ENCODE measurements around the gene TDRD9.
"Not testable (repeated sequence)": the region's sequence is repeated elsewhere in the genome, so short reads cannot be mapped to it uniquely, and the experiment has no call there.

TDRD9 gene

DNA sequence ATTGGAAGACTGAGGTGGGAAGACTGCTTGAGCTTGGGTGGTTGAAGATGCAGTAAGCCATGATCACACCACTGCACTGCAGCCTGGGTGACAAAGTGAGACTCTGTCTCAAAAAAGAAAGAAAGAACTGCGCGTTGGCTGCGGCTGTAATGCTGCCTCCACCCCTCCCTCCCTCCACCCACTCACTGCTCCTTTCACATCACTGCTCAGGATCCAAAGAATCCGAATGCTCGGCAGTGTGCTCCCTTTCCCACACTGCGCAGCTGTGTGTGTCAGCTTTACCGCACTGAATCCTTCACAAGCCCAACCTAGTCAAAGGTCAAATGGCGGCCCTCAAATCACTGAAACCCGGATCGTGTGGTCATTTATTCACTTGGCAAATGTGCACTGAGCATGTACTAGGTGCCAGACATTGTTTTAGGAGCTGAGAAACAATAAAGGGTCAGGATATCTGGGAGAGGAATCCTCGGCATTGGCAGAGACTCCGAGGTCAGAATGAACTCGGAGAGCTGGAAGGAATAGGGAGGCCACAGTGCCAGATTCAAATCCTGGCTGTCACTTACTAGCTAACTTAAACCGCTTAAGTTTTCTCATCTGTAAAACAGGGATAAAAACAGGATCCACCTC lies 11.5 kb upstream of the TDRD9 start:
- no peak for DNase-seq
- TF ChIP-seq POLR2A (IDR thresholded peaks at IDR 0.05; ENCODE audit: low read length), result no peak
- no peak for TF ChIP-seq GATA1 (IDR thresholded peaks at IDR 0.05; ENCODE audit: low read depth, low read length)

DNA sequence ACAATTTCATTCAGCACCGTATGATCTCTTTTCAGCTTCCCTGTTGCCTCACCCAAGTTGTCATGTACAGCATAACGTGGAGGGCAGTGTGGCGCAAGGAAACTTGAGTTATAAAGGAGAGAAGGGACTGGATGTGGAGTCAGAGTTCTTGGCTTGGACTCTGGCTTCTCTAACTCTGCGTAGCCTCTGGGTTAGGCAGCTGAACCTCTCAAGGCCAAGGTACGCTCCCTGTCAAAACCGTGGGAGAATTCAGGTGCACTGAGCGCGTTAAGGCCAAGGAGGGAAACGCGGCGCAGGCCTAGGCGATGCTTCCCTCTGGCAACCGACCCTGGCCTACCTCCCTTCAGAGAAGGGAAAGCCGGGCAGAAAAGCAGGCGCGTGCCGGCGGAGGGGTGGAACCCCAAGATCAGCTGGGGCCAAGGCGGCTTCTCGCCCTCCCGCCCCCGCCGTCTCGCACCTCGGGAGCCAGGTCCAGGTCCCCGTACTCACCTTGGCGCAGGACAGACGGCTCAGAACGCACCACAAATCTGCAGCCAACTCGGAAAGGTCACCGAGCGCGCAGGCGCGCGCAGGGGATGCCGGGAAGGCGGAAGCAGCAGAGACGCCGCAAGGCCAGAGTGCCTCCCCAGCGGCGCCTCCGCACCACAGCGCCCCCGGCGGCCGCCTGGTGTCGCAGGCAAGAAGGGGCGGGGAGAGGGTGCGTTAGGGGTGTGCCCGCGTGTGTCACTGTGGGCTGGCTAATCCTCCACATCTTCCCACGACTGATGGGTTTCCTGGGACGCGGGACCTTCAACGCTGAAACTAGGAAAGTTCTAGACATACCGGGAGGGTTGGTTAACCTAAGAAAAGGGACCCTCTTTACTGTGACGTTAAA lies 7.0 kb upstream of the TDRD9 start:
- TF ChIP-seq POLR2A (IDR thresholded peaks at IDR 0.05; ENCODE audit: low read length) (peak; percentile 88), GATA1 (IDR thresholded peaks at IDR 0.05; ENCODE audit: low read depth, low read length) (no peak)
- peak; percentile 95 to 97 for DNase-seq

DNA sequence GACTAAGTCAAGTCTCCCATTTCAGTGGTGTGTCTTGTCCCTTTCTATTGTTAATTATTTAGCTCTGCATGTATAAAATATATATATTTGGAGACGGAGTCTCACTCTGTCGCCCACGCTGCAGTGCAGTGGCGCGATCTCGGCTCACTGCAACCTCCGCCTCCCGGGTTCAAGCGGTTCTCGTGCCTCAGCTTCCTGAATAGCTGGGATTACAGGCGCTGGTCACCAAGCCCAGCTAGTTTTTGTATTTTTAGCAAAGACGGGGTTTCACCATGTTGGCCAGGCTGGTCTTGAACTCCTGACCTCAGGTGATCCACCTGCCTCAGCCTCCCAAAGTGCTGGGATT lies 6.4 kb upstream of the TDRD9 start:
- DNase-seq, result not testable (repeated sequence)

GRCh38 chr14:103923863-103924262 lies 4.4 kb upstream of the TDRD9 start:
- TF ChIP-seq GATA1 (IDR thresholded peaks at IDR 0.05; ENCODE audit: low read depth, low read length) (no peak), POLR2A (IDR thresholded peaks at IDR 0.05; ENCODE audit: low read length) (no peak)
- peak; percentile 48 to 60 for DNase-seq

DNA sequence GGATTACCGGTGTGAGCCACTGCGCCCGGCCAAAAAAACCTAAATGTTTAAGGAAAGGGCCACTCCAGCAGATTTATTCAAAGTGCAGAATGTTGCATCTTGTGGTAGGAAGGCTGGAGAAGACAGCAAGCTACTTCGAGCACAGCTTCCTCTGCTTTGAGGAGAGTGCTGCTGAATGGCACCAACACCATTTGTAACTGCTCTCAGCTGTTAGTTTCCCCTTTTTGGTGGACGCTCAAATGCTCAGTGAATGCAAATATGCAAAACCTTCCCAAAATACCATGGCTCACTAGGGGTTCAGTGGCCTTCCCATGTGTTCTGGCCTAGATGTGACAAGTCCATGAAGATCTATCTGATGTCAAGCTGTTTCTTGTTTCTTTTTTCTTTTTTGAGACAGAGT lies 2.9 kb upstream of the TDRD9 start:
- TF ChIP-seq POLR2A (IDR thresholded peaks at IDR 0.05; ENCODE audit: low read length) (no peak), GATA1 (IDR thresholded peaks at IDR 0.05; ENCODE audit: low read depth, low read length) (no peak)
- DNase-seq, result no peak

GRCh38 chr14:103927566-103927965 lies 690 bp upstream of the TDRD9 start:
- TF ChIP-seq GATA1 (IDR thresholded peaks at IDR 0.05; ENCODE audit: low read depth, low read length), result no peak
- TF ChIP-seq POLR2A (IDR thresholded peaks at IDR 0.05; ENCODE audit: low read length), result no peak
- no peak for DNase-seq

GRCh38 chr14:103930051-103930604 lies 1.9 kb downstream of the TDRD9 start:
- TF ChIP-seq POLR2A (IDR thresholded peaks at IDR 0.05; ENCODE audit: low read length) (no peak), GATA1 (IDR thresholded peaks at IDR 0.05; ENCODE audit: low read depth, low read length) (no peak)

GRCh38 chr14:103931422-103931821 lies 3.2 kb downstream of the TDRD9 start:
- TF ChIP-seq GATA1 (IDR thresholded peaks at IDR 0.05; ENCODE audit: low read depth, low read length), result no peak
- no peak for TF ChIP-seq POLR2A (IDR thresholded peaks at IDR 0.05; ENCODE audit: low read length)
- DNase-seq, result no peak

More at GRCh38 chr14:103930051-103930604, 1.9 kb downstream of the TDRD9 start:
- DNase-seq, result no peak

DNA sequence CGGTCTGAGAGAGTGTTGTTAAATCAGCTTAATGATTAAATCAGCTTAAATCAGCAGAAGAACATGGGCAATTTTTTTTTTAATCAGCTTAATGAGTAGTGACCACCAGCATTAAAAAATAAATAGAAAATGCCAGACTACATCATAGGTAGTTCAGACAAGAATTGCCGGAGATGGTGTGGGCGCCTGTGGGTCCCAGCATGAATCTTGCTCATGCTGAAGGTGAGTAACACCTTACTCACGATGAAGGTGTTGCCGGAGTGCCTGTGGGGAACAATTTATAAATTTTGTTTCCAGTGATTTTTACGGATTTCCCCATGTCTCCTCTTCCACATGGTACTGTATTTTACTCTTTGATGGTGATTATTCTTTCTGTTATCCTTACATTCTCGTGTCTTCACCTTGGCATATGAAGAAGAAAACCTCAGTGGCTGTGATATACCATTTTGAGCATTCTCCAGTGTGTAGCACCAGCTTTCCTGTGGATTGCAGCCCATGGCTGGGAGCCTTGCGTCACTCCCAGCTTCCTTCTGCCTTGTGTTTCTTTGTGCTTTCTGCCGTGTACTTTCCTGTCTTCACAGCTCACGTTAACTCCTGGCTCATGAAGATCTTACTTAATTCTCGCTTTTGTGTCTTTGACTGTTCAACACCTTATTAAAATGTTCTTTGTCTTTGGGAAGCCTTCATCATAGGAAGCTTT lies 4.7 kb downstream of the TDRD9 start:
- DNase-seq, result no peak
- no peak for TF ChIP-seq POLR2A (IDR thresholded peaks at IDR 0.05; ENCODE audit: low read length)
- no peak for TF ChIP-seq GATA1 (IDR thresholded peaks at IDR 0.05; ENCODE audit: low read depth, low read length)

DNA sequence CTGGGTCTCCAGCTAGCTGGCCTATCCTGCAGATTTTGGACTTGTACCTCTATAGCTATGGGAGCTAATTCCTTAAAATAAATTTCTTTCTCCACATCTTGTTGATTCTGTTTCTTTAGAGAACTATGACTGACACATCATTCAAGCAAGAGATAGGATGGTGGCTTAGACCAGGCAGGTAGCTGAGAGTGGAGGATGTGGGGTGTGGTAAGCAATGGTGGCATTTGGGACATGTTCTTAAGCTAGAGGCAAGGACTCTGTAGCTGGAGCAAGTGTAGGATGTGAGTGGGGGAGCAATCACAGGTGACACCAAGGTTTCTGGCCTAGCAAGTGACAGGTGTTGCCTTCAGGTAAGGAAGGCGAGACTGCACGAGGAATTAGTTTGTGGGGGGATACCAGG lies 6.8 kb downstream of the TDRD9 start:
- DNase-seq, result no peak
- no peak for TF ChIP-seq GATA1 (IDR thresholded peaks at IDR 0.05; ENCODE audit: low read depth, low read length)
- no peak for TF ChIP-seq POLR2A (IDR thresholded peaks at IDR 0.05; ENCODE audit: low read length)

DNA sequence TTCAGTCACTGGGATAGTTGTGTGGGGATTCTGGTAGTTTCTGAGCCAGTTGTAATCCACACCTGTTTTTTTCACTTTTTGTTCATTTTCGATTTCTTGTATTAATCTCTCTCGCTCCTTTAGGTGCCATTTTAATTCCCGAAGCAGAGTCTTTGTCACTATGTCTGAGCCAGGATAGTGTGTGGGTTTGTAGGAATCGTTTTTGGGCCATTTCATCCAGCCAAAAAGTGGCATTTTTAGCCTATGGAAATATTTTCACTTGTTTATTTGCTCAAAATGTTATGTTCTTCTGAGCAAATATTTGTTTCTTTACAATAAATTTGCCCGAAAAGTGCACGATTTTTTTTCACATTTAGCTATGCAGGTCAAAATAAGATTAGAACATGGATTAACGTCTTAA lies 13.2 kb downstream of the TDRD9 start:
- TF ChIP-seq POLR2A (IDR thresholded peaks at IDR 0.05; ENCODE audit: low read length) (no peak), GATA1 (IDR thresholded peaks at IDR 0.05; ENCODE audit: low read depth, low read length) (no peak)

GRCh38 chr14:103941973-103942736 lies 13.9 kb downstream of the TDRD9 start, which contains the start of gene RD3L:
Gene RD3L (minus strand): TSS chr14:103942529. CDS start chr14:103941695, 834 bp downstream.
- no peak for DNase-seq

More for the DNA sequence above, 13.2 kb downstream of the TDRD9 start:
- no peak for DNase-seq

DNA sequence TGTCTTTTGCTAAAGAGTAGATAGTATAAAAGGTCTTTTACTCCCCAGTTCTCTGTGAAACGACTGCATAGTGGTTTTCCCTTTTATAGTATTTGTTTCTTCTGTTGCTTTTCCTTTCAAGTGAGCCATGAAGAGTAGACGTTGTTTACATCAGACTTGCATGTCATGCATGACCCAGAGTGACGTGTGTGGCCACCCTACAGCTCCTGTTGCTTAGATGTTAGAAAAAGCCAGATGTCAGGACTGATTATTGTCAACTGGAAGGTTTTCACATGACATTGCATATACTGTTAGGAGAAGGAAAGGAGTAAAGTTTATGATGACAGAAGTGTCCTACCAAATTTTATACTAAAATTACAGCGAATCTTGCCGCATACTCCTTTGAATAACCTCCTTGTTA lies 15.4 kb downstream of the TDRD9 start:
- DNase-seq, result peak; percentile 92
- TF ChIP-seq GATA1 (IDR thresholded peaks at IDR 0.05; ENCODE audit: low read depth, low read length) (no peak), POLR2A (IDR thresholded peaks at IDR 0.05; ENCODE audit: low read length) (peak; percentile 29)

More at GRCh38 chr14:103941973-103942736, 13.9 kb downstream of the TDRD9 start, which contains the start of gene RD3L:
- no peak for TF ChIP-seq POLR2A (IDR thresholded peaks at IDR 0.05; ENCODE audit: low read length)
- no peak for TF ChIP-seq GATA1 (IDR thresholded peaks at IDR 0.05; ENCODE audit: low read depth, low read length)

Measured in erythroblast (primary cell).